Colonic mucosa (tissue), 4 donors: Measurements from ENCODE around the gene ST8SIA5. TPM values are rescaled to one million over a fixed set of nuclear protein-coding genes. Genes with fewer than 3 reads are reported as not detected.

Experiments
- DNase-seq: peaks from one replicate; pipeline ENCODE4 v3.0.0-alpha.2; 2020
- H3K27ac ChIP-seq: fragments of 200-600 bp; one replicate; pipeline ENCODE4 v1.8.0; 2021
- H3K27me3 ChIP-seq: fragments of 200-600 bp; one replicate; pipeline ENCODE4 v1.8.0; 2021
- H3K36me3 ChIP-seq: fragments of 200-600 bp; one replicate; pipeline ENCODE4 v1.8.0; 2021
- H3K4me1 ChIP-seq: fragments of 200-600 bp; one replicate; pipeline ENCODE4 v1.8.0; 2021; ENCODE audit warnings: mild to moderate bottlenecking
- H3K4me3 ChIP-seq: fragments of 200-600 bp; one replicate; pipeline ENCODE4 v1.8.0; 2021
- H3K9ac ChIP-seq, 2 donors: one replicate each; pipeline ENCODE4 v1.7.0; 2013; ENCODE audit warnings: control low read depth in 2 of 2, low read depth in 2 of 2, low read length in 2 of 2
- H3K9me3 ChIP-seq: fragments of 200-600 bp; one replicate; pipeline ENCODE4 v1.8.0; 2021
- intact Hi-C: fragments of 100-400 bp; cut with DNase I; formaldehyde crosslinking; loops from one replicate; pipeline ENCODE4 v1.14.1; 2022
- total RNA-seq, 2 donors: library from RNA; stranded (reverse); fragmentation: NEBNext Ultra II Directional in 1 of 2; extraction: Animal tissue kit (Norgen Biotek cat#: 25700) in 1 of 2; gene quantifications; one replicate each; pipeline ENCODE4 v1.2.1, GENCODE V29; 2021
- TF ChIP-seq, protein P1 (sequence below): fragments of 200-600 bp; IDR thresholded peaks from one replicate; pipeline ENCODE4 v1.8.0; 2022; ENCODE audit warnings: antibody characterized with exemption, mild to moderate bottlenecking
- donor health status: healthy.
- donor health status: DM: no; HTN: no; CAD: no.
- donor health status: DM: no; HTN: no; CAD: no.

Gene ST8SIA5
- total RNA-seq, 2 donors from 2014 or later: 0.32 to 0.37 TPM

DNA sequence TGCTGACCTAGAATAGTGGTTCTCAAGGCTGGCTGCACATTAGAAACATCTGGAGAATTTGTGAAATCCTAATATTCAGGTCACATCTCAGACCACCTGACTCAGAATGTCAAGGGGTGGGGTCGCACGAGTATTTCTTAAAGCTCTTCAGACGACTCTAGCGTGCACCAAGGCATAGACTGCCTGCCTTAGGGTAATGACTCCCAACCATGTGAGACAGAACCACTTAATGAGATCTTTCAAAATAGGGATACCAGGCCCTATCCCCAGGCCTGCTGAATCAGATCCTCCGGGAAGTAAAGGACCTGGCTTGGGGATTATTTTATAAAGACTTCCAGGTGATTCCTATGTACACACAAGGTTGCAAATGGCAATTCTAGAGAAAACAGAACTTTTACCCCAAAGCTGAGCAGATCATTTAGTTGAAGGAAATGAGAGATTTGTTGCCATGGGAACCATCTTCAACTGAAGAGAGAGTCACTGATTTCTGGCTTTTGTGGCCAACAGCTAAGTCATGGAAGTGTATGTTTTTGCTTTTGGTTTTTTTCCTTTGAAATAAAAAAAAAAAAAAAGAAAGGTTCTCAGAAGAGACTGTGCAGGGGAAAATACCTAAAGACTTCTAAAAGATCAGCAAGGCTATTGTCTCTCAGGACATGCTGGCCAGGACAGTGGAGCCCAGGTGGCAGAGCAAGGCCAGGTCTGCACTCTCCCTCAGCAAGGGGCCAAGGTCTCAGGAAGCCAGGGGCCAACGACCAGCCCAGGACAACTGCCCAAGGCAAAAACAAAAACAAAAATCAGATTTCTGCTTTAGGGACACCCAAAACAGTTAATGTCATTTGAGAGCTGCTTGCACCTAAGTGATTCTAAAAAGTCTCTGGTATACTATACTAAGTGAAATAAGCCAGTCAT lies 84.5 kb downstream of the ST8SIA5 start:
- no peaks in the 10 kb centered on the region for H3K4me1 ChIP-seq
- H3K9me3 ChIP-seq: no peaks in the 10 kb centered on the region
- intact Hi-C loops: no loop called here
- no peak for DNase-seq
- H3K36me3 ChIP-seq: no peaks in the 10 kb centered on the region
- TF ChIP-seq, protein P1, sequence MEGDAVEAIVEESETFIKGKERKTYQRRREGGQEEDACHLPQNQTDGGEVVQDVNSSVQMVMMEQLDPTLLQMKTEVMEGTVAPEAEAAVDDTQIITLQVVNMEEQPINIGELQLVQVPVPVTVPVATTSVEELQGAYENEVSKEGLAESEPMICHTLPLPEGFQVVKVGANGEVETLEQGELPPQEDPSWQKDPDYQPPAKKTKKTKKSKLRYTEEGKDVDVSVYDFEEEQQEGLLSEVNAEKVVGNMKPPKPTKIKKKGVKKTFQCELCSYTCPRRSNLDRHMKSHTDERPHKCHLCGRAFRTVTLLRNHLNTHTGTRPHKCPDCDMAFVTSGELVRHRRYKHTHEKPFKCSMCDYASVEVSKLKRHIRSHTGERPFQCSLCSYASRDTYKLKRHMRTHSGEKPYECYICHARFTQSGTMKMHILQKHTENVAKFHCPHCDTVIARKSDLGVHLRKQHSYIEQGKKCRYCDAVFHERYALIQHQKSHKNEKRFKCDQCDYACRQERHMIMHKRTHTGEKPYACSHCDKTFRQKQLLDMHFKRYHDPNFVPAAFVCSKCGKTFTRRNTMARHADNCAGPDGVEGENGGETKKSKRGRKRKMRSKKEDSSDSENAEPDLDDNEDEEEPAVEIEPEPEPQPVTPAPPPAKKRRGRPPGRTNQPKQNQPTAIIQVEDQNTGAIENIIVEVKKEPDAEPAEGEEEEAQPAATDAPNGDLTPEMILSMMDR: no peak
- no peak overlapping the region for H3K4me3 ChIP-seq
- no peak overlapping the region for H3K9ac ChIP-seq
- no peak overlapping the region for H3K27ac ChIP-seq
- no peaks in the 10 kb centered on the region for H3K27me3 ChIP-seq

DNA sequence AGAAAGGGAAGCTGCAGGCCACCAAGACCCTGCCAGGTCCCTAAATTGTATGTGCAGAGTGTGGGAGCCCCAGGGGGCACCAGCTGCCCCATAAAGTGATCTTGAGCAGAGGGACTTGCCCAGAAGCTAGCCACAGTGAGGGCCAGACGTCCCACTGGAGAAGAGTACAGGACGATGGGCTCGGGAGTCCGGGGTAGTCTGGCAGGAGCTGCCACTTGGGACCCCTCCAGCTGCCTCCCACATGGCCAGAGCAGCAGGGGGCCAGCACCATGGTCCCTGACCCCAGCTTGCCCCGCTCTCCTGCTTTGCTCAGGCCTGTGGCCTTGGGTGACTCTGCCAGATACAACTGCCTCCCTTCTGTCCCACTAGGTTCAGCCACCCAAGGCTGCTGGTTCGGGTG lies 88.2 kb downstream of the ST8SIA5 start:
- no peak overlapping the region for H3K4me3 ChIP-seq
- H3K36me3 ChIP-seq: no peaks in the 10 kb centered on the region
- H3K9me3 ChIP-seq: no peaks in the 10 kb centered on the region
- no peaks in the 10 kb centered on the region for H3K4me1 ChIP-seq
- DNase-seq: no peak
- TF ChIP-seq, protein P1: no peak
- no peak overlapping the region for H3K9ac ChIP-seq
- intact Hi-C loops: no loop called here
- no peaks in the 10 kb centered on the region for H3K27me3 ChIP-seq
- H3K27ac ChIP-seq: no peak overlapping the region

GRCh38 chr18:46668135-46668534 lies 88.7 kb downstream of the ST8SIA5 start:
- no peak overlapping the region for H3K4me3 ChIP-seq
- no peak overlapping the region for H3K9ac ChIP-seq
- no peak overlapping the region for H3K27ac ChIP-seq
- H3K27me3 ChIP-seq: no peaks in the 10 kb centered on the region
- H3K36me3 ChIP-seq: no peaks in the 10 kb centered on the region
- TF ChIP-seq, protein P1: no peak
- H3K4me1 ChIP-seq: no peaks in the 10 kb centered on the region
- H3K9me3 ChIP-seq: no peaks in the 10 kb centered on the region
- DNase-seq: no peak
- intact Hi-C loops: no loop called here

GRCh38 chr18:46663539-46663938 lies 93.3 kb downstream of the ST8SIA5 start:
- no peak overlapping the region for H3K9ac ChIP-seq
- TF ChIP-seq, protein P1: no peak
- no peaks in the 10 kb centered on the region for H3K4me1 ChIP-seq
- no peak overlapping the region for H3K4me3 ChIP-seq
- no peaks in the 10 kb centered on the region for H3K36me3 ChIP-seq
- H3K27ac ChIP-seq: no peak overlapping the region
- no peak for DNase-seq
- no peaks in the 10 kb centered on the region for H3K27me3 ChIP-seq
- no peaks in the 10 kb centered on the region for H3K9me3 ChIP-seq
- intact Hi-C loops: no loop called here

GRCh38 chr18:46660957-46661749 lies 95.7 kb downstream of the ST8SIA5 start:
- TF ChIP-seq, protein P1: no peak
- H3K27me3 ChIP-seq: no peaks in the 10 kb centered on the region

More at GRCh38 chr18:46660957-46661749, 95.7 kb downstream of the ST8SIA5 start:
- DNase-seq: no peak
- H3K36me3 ChIP-seq: no peaks in the 10 kb centered on the region
- H3K9ac ChIP-seq: no peak overlapping the region
- H3K9me3 ChIP-seq: no peaks in the 10 kb centered on the region
- H3K27ac ChIP-seq: no peak overlapping the region
- no peaks in the 10 kb centered on the region for H3K4me1 ChIP-seq
- H3K4me3 ChIP-seq: no peak overlapping the region
- intact Hi-C loops: no loop called here
